Neural cell (in vitro differentiated cells): ENCODE measurements around the gene SUMO3. TPM values are rescaled to one million over a fixed set of nuclear protein-coding genes. Genes with fewer than 3 reads are reported as not detected.

Experiments
- H2AFZ ChIP-seq: fragments of 200-600, 300-800 bp; sonication (generic), shearing (Covaris generic); 2 replicates; pipeline ENCODE4 v1.6.0; 2014; ENCODE audit warnings: low read depth, mild to moderate bottlenecking, antibody characterized with exemption, low read length, moderate library complexity
- H3F3A ChIP-seq: fragments of 200-600 bp; shearing (Covaris generic); 2 replicates; pipeline ENCODE4 v1.6.1; 2016; ENCODE audit warnings: mild to moderate bottlenecking, moderate library complexity, mixed read lengths, antibody characterized with exemption, low read length; ENCODE audit not compliant: insufficient read depth, poor library complexity, severe bottlenecking
- H3K27ac ChIP-seq: fragments of 200-600, 300-800 bp; sonication (generic), shearing (Covaris generic); 2 replicates; pipeline ENCODE4 v1.5.1; 2014; ENCODE audit warnings: mild to moderate bottlenecking, low read length, moderate library complexity
- H3K27me3 ChIP-seq: fragments of 300-800, 200-600 bp; sonication (generic), shearing (Covaris generic); 2 replicates; pipeline ENCODE4 v1.6.0; 2014; ENCODE audit warnings: mild to moderate bottlenecking, low read depth, low read length, moderate library complexity; ENCODE audit not compliant: insufficient read depth
- H3K36me3 ChIP-seq: fragments of 300-800, 200-600 bp; sonication (generic), shearing (Covaris generic); 2 replicates; pipeline ENCODE4 v1.5.1; 2014; ENCODE audit warnings: mild to moderate bottlenecking, antibody characterized with exemption, low read length, moderate library complexity; ENCODE audit not compliant: insufficient read depth
- H3K4me2 ChIP-seq: fragments of 300-800, 200-600 bp; sonication (generic), shearing (Covaris generic); 2 replicates; pipeline ENCODE4 v1.6.0; 2014; ENCODE audit warnings: mild to moderate bottlenecking, low read length
- H3K4me3 ChIP-seq: fragments of 300-800, 200-600 bp; sonication (generic), shearing (Covaris generic); 2 replicates; pipeline ENCODE4 v1.5.1; 2014; ENCODE audit warnings: mild to moderate bottlenecking, low read length, moderate library complexity
- H3K79me2 ChIP-seq: fragments of 200-600 bp; shearing (Covaris generic); replicated peaks from 2 replicates; pipeline ENCODE4 v1.6.0; 2014; ENCODE audit warnings: mild to moderate bottlenecking, low read length, moderate library complexity; ENCODE audit not compliant: insufficient read depth
- H3K9ac ChIP-seq: fragments of 300-800, 200-600 bp; sonication (generic), shearing (Covaris generic); 2 replicates; pipeline ENCODE4 v1.6.1; 2016; ENCODE audit warnings: mild to moderate bottlenecking, low read length, mixed read lengths
- H3K9me2 ChIP-seq: fragments of 200-600 bp; shearing (Covaris generic); 2 replicates; pipeline ENCODE4 v1.6.1; 2016; ENCODE audit warnings: mild to moderate bottlenecking, low read length, mixed read lengths; ENCODE audit not compliant: insufficient read depth
- H3K9me3 ChIP-seq: fragments of 200-600, 300-800 bp; sonication (generic), shearing (Covaris generic); 2 replicates; pipeline ENCODE4 v1.6.1; 2016; ENCODE audit warnings: mild to moderate bottlenecking, mixed run types, low read length, moderate library complexity, mixed read lengths
- H4K20me1 ChIP-seq: fragments of 200-600 bp; shearing (Covaris generic); 2 replicates; pipeline ENCODE4 v1.6.1; 2016; ENCODE audit warnings: mild to moderate bottlenecking, mixed run types; ENCODE audit not compliant: insufficient read depth
- EP300 ChIP-seq: fragments of 450-650 bp; conservative IDR thresholded peaks from 2 replicates; pipeline ENCODE4 v1.6.1; 2014; ENCODE audit warnings: antibody characterized with exemption, mild to moderate bottlenecking, moderate library complexity; ENCODE audit not compliant: poor library complexity, severe bottlenecking
- EZH2 ChIP-seq: fragments of 200-600, 300-800 bp; shearing (Covaris generic), sonication (generic); IDR thresholded peaks from 2 replicates; pipeline ENCODE4 v1.6.1; 2014; ENCODE audit warnings: antibody characterized with exemption, low read length, borderline replicate concordance, mild to moderate bottlenecking; ENCODE audit not compliant: insufficient read depth, poor library complexity, severe bottlenecking
- MXI1 ChIP-seq: fragments of 450-650 bp; conservative IDR thresholded peaks from 2 replicates; pipeline ENCODE4 v1.6.1; 2014; ENCODE audit warnings: antibody characterized with exemption, mild to moderate bottlenecking; ENCODE audit not compliant: poor library complexity, severe bottlenecking
- POLR2AphosphoS5 ChIP-seq: IDR thresholded peaks from 2 replicates; pipeline ENCODE4 v1.6.1; 2012
- RAD21 ChIP-seq: fragments of 450-650 bp; conservative IDR thresholded peaks from 2 replicates; pipeline ENCODE4 v1.6.1; 2014; ENCODE audit warnings: antibody characterized with exemption, mild to moderate bottlenecking, moderate library complexity
- SMC3 ChIP-seq: fragments of 450-650 bp; conservative IDR thresholded peaks from 2 replicates; pipeline ENCODE4 v1.6.1; 2014; ENCODE audit warnings: antibody characterized with exemption, mild to moderate bottlenecking, moderate library complexity; ENCODE audit not compliant: poor library complexity
- TAF1 ChIP-seq: IDR thresholded peaks from 2 replicates; pipeline ENCODE4 v1.6.1; 2012; ENCODE audit warnings: low read depth
- polyA plus RNA-seq: library from polyadenylated mRNA; depleted of rRNA; stranded (reverse); fragments of >200 nt; gene quantifications from 2 replicates; pipeline ENCODE4 v1.2.3, GENCODE V29; 2014
- TF ChIP-seq, protein P1 (sequence below): fragments of 450-650 bp; IDR thresholded peaks from 2 replicates; pipeline ENCODE4 v1.5.1; 2014; ENCODE audit warnings: antibody characterized with exemption, mild to moderate bottlenecking, moderate library complexity; ENCODE audit not compliant: poor library complexity, severe bottlenecking
- TF ChIP-seq, protein P2 (sequence below): IDR thresholded peaks from 2 replicates; pipeline ENCODE4 v1.6.1; 2012; ENCODE audit warnings: borderline replicate concordance

Gene SUMO3
- polyA plus RNA-seq, 1 donor from 2014 or later: 113 TPM

GRCh38 chr21:44836349-44836665, 18.4 kb upstream of the SUMO3 start:
- H2AFZ ChIP-seq: no peak overlapping the region

DNA sequence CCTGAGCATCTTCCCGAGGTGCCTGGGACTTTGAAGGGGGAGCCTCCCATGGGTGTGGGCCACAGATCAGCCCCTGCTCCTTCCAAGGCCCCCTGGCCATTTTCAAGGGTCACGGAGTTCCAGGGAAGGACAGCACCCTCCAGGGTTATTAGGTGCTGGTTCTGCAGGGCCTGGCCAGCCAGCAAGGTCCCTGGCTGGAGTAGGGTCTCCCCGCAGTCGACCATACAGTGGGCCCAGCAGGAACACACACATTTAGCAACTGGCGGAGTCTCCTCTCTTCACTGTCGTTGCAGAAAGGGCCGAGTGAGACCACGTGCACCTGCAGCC, 17.7 kb upstream of the SUMO3 start:
- no peak overlapping the region for H3K27ac ChIP-seq
- H2AFZ ChIP-seq: no peak overlapping the region
- no peaks in the 10 kb centered on the region for H3K9me3 ChIP-seq
- no peak overlapping the region for H3K4me2 ChIP-seq
- TF ChIP-seq, protein P1, sequence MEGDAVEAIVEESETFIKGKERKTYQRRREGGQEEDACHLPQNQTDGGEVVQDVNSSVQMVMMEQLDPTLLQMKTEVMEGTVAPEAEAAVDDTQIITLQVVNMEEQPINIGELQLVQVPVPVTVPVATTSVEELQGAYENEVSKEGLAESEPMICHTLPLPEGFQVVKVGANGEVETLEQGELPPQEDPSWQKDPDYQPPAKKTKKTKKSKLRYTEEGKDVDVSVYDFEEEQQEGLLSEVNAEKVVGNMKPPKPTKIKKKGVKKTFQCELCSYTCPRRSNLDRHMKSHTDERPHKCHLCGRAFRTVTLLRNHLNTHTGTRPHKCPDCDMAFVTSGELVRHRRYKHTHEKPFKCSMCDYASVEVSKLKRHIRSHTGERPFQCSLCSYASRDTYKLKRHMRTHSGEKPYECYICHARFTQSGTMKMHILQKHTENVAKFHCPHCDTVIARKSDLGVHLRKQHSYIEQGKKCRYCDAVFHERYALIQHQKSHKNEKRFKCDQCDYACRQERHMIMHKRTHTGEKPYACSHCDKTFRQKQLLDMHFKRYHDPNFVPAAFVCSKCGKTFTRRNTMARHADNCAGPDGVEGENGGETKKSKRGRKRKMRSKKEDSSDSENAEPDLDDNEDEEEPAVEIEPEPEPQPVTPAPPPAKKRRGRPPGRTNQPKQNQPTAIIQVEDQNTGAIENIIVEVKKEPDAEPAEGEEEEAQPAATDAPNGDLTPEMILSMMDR: no peak
- no peak for TF ChIP-seq SMC3
- no peak for TF ChIP-seq MXI1
- TF ChIP-seq RAD21: no peak
- no peak for TF ChIP-seq POLR2AphosphoS5
- TF ChIP-seq EZH2: no peak
- no peak for TF ChIP-seq EP300
- TF ChIP-seq, protein P2, sequence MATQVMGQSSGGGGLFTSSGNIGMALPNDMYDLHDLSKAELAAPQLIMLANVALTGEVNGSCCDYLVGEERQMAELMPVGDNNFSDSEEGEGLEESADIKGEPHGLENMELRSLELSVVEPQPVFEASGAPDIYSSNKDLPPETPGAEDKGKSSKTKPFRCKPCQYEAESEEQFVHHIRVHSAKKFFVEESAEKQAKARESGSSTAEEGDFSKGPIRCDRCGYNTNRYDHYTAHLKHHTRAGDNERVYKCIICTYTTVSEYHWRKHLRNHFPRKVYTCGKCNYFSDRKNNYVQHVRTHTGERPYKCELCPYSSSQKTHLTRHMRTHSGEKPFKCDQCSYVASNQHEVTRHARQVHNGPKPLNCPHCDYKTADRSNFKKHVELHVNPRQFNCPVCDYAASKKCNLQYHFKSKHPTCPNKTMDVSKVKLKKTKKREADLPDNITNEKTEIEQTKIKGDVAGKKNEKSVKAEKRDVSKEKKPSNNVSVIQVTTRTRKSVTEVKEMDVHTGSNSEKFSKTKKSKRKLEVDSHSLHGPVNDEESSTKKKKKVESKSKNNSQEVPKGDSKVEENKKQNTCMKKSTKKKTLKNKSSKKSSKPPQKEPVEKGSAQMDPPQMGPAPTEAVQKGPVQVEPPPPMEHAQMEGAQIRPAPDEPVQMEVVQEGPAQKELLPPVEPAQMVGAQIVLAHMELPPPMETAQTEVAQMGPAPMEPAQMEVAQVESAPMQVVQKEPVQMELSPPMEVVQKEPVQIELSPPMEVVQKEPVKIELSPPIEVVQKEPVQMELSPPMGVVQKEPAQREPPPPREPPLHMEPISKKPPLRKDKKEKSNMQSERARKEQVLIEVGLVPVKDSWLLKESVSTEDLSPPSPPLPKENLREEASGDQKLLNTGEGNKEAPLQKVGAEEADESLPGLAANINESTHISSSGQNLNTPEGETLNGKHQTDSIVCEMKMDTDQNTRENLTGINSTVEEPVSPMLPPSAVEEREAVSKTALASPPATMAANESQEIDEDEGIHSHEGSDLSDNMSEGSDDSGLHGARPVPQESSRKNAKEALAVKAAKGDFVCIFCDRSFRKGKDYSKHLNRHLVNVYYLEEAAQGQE: no peak
- no peak for TF ChIP-seq TAF1
- H3F3A ChIP-seq: no peaks in the 10 kb centered on the region
- H3K27me3 ChIP-seq: no peaks in the 10 kb centered on the region
- H3K79me2 ChIP-seq: no peaks in the 10 kb centered on the region
- H3K36me3 ChIP-seq: no peaks in the 10 kb centered on the region
- H3K4me3 ChIP-seq: no peak overlapping the region
- no peaks in the 10 kb centered on the region for H4K20me1 ChIP-seq
- H3K9me2 ChIP-seq: no peaks in the 10 kb centered on the region
- no peak overlapping the region for H3K9ac ChIP-seq

More at GRCh38 chr21:44836349-44836665, 18.4 kb upstream of the SUMO3 start:
- Histone ChIP-seq H3K9me3 (no peaks in the 10 kb centered on the region), H3K27ac (no peak overlapping the region), H3K36me3 (no peaks in the 10 kb centered on the region), H3K4me3 (no peak overlapping the region), H4K20me1 (no peaks in the 10 kb centered on the region), H3K4me2 (no peak overlapping the region), H3F3A (no peaks in the 10 kb centered on the region), H3K9ac (no peak overlapping the region), H3K27me3 (no peaks in the 10 kb centered on the region), H3K79me2 (no peaks in the 10 kb centered on the region), H3K9me2 (no peaks in the 10 kb centered on the region)
- TF ChIP-seq EZH2 (no peak), RAD21 (no peak), TAF1 (no peak), MXI1 (no peak), SMC3 (no peak), EP300 (no peak), POLR2AphosphoS5 (no peak)
- TF ChIP-seq, protein P1: no peak
- TF ChIP-seq, protein P2: no peak
